ENCODE data around the gene GAGE10.
"Not testable (repeated sequence)": the region's sequence is repeated elsewhere in the genome, so short reads cannot be mapped to it uniquely, and the experiment has no call there.

GAGE10 gene

DNA sequence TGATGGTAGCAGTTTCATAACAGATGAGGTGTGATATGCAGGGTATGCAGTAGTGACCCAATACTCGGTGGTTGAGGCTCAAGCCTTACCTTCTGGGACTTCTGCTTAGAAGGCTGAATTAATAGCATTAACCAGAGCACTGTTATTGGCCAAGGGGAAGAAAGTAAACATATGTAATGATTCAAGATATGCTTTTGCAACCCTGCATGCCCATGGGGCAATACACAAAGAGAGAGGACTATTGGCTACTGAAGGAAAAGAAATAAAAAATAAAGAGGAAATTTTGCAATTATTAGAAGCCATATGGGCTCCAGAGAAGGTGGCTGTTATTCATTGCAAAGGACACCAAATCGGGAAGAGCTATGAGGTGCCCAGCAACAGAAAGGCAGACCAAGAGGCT, 8.7 kb downstream of the GAGE10 start:
- TF ChIP-seq, protein P1, sequence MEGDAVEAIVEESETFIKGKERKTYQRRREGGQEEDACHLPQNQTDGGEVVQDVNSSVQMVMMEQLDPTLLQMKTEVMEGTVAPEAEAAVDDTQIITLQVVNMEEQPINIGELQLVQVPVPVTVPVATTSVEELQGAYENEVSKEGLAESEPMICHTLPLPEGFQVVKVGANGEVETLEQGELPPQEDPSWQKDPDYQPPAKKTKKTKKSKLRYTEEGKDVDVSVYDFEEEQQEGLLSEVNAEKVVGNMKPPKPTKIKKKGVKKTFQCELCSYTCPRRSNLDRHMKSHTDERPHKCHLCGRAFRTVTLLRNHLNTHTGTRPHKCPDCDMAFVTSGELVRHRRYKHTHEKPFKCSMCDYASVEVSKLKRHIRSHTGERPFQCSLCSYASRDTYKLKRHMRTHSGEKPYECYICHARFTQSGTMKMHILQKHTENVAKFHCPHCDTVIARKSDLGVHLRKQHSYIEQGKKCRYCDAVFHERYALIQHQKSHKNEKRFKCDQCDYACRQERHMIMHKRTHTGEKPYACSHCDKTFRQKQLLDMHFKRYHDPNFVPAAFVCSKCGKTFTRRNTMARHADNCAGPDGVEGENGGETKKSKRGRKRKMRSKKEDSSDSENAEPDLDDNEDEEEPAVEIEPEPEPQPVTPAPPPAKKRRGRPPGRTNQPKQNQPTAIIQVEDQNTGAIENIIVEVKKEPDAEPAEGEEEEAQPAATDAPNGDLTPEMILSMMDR (conservative IDR thresholded peaks at IDR 0.05): no peak
- no peak overlapping the region for H3K27ac ChIP-seq

DNA sequence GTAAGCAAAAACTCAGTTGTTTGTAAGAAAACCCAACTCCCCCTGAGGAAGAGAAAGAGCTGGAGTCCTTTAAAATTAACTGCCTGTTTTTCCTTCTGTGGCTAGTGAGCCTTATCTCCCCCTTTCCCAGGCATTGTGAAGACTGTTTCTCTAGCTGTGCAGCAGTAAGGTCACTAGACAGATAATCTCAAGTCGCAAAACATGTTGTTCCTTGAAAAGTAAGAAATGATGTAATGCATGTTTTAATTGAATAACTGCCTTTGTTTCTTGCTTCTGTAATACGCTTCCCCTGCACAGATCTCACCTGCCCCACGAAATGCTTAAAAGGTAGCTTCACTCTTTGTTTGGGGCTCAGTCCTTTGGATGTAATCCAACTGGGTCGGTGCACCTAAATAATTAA, 12.6 kb downstream of the GAGE10 start:
- no peak overlapping the region for H3K27ac ChIP-seq
- TF ChIP-seq, protein P1 (conservative IDR thresholded peaks at IDR 0.05): no peak

DNA sequence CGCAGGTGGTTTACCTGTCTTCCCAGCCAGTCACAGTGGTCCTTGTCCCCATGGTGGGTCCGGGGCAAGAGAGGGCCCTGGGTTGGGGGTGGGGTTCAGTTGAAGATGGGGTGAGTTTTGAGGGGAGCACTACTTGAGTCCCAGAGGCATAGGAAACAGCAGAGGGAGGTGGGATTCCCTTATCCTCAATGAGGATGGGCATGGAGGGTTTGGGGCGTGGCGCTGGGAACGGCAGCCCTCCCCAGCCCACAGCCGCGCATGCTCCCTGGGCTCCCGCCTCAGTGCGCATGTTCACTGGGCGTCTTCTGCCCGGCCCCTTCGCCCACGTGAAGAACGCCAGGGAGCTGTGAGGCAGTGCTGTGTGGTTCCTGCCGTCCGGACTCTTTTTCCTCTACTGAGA, 18.3 kb downstream of the GAGE10 start, which contains the start of gene GAGE12J:
GAGE12J (plus strand) TSS at position 301 of the 400 bp plus-strand sequence. CDS start 1,157 bp downstream, outside the sequence.
- H3K27ac ChIP-seq: not testable (repeated sequence)

DNA sequence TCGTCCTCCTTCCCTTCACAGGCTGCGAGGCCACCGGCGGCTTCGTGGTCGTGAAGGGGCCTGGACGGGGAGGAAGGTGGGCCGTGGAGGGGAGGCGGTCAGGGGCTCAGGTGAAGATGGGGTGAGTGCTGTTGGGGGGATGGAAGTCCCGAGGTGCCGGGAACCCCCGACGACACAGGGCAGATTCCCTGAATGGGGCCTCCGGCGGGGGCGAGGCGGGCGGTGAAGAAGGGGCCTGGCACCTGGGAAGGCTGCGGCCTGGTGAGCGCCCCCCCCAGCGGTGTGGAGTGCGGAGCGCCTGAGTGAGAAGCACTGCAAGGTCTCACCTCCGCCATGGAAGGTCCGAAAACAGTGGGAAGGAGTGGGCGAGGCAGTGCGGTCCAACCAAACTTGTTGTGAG, 18.8 kb downstream of the GAGE10 start:
- H3K27ac ChIP-seq: not testable (repeated sequence)

DNA sequence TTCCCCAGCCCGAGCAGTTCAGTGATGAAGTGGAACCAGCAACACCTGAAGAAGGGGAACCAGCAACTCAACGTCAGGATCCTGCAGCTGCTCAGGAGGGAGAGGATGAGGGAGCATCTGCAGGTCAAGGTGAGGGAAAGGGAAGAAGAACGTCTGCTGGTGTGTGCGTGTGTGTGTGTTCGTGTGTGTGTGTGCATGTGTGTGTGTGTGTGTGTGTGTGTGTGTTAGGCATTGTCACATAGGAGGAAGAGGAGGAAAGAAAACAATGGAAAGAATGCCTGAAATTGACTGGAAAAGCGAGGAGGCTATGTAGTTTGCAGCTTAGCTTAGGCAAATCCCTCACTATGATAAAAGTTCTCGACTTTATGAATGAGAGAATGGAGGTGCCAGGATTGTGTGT, 20.3 kb downstream of the GAGE10 start:
- H3K27ac ChIP-seq: not testable (repeated sequence)

DNA sequence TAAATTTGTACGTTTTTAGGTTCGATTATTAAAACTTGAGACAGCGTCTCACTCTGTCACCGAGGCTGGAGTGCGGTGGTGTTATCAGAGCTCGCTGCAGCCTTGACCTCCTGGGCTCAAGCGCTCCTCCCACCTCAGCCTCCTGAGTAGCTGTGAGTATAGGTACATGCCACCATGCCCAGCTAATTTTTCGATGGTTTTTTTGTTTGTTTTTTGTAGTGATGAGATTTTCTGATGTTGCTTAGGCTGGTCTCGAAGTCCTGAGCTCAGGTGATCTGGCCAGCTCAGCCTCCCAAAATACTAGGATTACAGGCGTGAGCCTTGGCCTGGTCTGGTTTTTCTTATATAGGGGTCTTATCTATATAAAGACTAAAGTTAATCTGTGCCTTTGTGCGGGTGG, 27.0 kb downstream of the GAGE10 start:
- not testable (repeated sequence) for H3K27ac ChIP-seq

DNA sequence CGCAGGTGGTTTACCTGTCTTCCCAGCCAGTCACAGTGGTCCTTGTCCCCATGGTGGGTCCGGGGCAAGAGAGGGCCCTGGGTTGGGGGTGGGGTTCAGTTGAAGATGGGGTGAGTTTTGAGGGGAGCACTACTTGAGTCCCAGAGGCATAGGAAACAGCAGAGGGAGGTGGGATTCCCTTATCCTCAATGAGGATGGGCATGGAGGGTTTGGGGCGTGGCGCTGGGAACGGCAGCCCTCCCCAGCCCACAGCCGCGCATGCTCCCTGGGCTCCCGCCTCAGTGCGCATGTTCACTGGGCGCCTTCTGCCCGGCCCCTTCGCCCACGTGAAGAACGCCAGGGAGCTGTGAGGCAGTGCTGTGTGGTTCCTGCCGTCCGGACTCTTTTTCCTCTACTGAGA, 27.8 kb downstream of the GAGE10 start, which contains the start of gene GAGE13:
GAGE13 (plus strand) TSS at position 301 of the 400 bp plus-strand sequence. CDS start 1,156 bp downstream, outside the sequence.
- H3K27ac ChIP-seq: not testable (repeated sequence)

DNA sequence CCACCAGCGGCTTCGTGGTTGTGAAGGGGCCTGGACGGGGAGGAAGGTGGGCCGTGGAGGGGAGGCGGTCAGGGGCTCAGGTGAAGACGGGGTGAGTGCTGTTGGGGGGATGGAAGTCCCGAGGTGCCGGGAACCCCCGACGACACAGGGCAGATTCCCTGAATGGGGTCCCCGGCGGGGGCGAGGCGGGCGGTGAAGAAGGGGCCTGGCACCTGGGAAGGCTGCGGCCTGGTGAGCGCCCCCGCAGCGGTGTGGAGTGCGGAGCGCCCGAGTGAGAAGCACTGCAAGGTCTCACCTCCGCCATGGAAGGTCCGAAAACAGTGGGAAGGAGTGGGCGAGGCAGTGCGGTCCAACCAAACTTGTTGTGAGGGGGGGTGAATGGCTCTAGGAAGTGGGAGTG, 28.4 kb downstream of the GAGE10 start:
- not testable (repeated sequence) for H3K27ac ChIP-seq

DNA sequence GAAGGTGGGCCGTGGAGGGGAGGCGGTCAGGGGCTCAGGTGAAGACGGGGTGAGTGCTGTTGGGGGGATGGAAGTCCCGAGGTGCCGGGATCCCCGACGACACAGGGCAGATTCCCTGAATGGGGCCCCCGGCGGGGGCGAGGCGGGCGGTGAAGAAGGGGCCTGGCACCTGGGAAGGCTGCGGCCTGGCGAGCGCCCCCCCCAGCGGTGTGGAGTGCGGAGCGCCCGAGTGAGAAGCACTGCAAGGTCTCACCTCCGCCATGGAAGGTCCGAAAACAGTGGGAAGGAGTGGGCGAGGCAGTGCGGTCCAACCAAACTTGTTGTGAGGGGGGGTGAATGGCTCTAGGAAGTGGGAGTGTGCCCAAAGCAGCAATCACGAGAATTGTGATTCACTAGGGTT, 38.0 kb downstream of the GAGE10 start:
- H3K27ac ChIP-seq: not testable (repeated sequence)

DNA sequence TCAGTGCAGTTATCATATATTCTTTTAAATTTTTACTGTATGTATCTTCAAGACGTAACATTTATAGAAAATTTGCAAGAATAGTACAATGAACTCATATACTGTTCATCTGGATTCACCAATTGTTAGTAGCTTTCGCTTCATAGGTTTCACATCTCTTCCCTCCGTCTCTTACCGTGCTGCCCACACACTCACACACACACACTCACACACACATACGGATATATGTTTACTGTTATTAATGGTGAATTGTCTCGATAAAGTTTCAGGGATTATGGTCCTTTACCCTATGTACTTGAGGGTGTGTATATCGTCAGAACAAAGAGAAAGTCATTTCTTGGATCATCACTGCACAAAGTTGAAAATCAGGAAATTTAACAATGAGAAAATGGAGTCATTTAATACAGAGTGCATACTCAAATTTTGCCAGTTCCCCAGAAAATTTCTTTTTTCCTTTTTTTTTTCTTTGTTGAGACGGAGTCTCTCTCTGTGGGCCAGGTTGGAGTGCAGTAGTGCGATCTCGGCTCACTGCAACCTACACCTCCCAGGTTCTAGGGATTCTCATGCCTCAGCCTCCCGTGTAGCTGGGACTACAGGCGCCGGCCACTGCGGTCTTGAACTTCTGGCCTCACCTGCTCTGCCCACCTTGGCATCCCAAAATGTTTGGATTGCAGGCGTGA, 41.2 kb downstream of the GAGE10 start:
- not testable (repeated sequence) for H3K27ac ChIP-seq

DNA sequence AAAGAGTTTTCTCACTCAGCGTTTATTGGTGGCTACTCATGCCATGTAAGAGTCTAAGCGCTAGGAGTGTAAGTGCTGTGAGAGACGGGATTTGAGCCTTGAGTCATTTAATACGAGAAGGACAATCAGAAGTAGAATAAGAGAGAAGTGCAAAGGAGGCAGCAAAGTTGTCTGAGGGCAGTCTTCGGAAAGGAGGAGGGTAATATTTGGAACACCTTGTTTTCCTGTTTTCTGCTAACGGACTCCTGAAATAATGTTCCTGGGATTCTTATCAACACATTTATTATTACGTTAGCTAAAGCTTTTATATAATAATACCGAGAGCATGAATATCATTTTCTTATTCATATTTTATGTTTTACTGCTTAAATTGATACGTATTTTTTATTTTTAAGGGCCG, 42.0 kb downstream of the GAGE10 start:
- H3K27ac ChIP-seq: not testable (repeated sequence)

DNA sequence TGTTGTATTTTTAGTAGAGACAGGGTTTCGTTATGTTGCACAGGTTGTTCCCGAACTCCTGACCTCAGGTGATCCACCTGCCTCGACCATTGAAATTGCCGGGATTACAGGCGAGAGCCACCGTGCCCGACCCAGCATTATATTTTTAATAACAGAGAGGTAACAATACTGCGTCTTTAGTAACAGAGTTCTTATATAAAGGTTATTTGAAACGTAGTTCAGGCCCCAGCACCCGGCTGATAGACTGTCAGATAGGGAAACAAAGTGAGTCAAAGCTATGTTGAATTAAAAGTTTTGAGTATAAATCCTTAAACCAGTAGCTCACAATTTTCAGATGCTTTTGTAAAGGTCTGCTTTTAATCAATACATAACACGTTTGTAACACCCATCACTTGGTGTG, 42.7 kb downstream of the GAGE10 start:
- H3K27ac ChIP-seq: not testable (repeated sequence)
